ENCODE measurements around the gene DAGLB.
A peak's percentile ranks its signal among the peaks of the same experiment; 100 is the strongest.
"Not testable (repeated sequence)": the region's sequence is repeated elsewhere in the genome, so short reads cannot be mapped to it uniquely, and the experiment has no call there.

DAGLB gene

DNA sequence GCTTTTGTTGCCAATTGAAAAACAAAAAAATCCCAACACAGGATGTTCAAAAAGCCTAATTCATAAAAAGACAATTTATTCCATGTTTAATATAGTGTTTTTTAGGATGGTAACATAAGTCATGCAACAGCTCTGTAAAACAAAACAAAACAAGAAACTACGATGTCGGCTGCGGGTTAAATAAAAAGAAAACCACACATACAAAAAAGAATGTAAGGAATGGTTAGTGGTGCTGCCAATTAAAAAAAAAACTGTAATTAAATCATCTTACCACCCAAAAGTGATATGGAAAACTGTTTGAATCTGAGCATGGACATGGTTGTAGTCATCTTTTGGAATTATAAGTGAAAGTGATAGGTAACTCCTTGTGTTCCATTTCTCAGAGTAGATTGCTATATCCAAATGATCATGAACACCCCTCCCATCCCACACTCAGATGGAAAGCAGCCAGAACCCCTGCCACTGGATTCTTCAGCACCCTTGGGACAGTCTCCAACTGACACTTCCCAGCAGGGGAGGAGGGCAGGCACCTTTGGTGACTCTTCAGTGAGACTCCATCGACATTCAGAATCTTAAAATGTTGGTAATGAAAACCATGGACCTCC lies 14.3 kb upstream of the DAGLB start:
- DNase-seq = no peak

DNA sequence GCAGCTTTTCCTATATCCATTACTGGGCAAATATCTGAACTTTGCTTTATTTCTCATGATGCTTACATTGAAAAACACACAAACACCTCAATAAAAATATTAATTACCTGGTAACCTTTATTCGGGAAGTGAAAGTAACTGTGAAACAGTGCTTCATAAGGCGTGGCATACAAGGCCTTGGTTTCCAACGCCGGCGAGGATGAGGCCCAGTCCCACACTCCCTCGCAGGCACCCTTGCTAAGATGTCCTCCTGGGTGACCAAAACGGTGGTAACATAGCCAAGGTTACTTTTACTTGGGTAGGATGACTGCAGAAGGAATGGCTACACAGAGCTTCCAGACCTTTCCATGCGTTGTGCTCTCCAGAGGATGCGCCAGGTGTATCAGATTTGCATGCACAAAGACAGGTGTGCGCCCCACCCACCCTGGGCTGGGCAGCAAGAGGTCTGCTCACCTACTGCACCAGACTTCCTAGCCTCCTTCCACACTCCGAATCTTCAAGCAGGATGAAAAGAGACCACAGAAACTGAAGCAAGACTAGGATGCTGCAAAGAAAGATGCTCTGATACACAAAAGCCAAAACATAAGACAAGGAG lies 13.3 kb upstream of the DAGLB start:
- DNase-seq = no peak

DNA sequence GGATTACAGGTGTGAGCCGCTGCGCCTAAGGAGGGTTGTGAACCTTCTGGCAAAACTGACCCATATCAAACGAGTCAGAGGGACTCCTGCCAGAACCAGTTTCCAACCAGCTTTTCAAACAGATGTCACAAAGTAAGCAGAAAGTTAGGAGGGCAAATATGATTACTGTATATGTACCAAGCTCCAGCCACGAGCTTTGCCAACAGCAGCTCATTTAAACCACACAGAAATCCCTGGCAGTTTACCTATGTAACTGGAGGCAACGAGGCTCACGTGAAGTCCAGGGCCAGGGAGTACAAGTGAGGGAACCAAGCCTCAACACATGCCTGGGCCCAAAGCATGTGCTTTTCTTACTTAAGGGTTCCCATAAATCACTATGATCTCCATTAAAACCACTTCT lies 12.5 kb upstream of the DAGLB start:
- no peak for DNase-seq

- not testable (repeated sequence) for DNase-seq
Measured at GRCh38 chr7:6458676-6459075, 10.9 kb upstream of the DAGLB start.

DNA sequence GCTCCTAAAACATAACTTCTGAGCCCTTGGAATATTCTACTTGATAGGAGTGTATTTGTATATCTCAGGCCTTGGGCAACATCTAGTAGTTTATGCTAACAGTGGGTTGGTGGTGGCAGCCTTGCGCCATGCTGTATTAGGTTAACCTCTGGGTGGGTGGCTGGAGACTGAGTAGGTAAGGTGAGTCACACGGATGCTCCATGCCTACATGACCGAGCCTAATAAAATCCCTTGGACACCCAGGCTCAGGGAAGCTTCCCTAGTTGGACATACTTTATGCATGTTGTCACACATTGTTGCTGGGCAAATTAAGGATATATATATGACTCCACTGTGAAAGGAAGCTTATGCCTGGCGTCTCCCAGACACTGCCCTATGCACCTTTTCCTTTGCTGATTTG lies 6.0 kb upstream of the DAGLB start:
- DNase-seq = no peak

- DNase-seq = no peak
Measured at GRCh38 chr7:6451224-6451705, 3.5 kb upstream of the DAGLB start.

DNA sequence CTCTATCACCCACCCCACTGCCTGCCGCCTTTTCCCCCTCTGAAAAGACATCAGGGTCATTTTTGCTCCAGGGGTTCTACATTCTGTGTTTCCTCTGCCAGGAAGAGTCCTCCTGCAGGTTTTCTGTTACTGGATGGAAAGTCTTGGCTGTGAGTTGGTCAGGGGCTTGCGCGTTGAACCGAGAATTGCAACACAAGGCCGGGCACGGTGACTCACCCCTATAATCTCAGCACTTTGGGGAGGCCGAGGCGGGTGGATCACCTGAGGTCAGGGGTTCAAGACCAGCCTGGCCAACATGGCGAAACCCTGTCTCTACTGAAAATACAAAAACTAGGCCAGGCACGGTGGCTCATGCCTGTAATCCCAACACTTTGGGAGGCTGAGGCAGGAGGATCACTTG lies 2.8 kb upstream of the DAGLB start:
- not testable (repeated sequence) for DNase-seq

- not testable (repeated sequence) for DNase-seq
Measured at GRCh38 chr7:6449884-6450283, 2.1 kb upstream of the DAGLB start.

GRCh38 chr7:6448943-6449543 lies 1.3 kb upstream of the DAGLB start:
- DNase-seq = no peak

DNA sequence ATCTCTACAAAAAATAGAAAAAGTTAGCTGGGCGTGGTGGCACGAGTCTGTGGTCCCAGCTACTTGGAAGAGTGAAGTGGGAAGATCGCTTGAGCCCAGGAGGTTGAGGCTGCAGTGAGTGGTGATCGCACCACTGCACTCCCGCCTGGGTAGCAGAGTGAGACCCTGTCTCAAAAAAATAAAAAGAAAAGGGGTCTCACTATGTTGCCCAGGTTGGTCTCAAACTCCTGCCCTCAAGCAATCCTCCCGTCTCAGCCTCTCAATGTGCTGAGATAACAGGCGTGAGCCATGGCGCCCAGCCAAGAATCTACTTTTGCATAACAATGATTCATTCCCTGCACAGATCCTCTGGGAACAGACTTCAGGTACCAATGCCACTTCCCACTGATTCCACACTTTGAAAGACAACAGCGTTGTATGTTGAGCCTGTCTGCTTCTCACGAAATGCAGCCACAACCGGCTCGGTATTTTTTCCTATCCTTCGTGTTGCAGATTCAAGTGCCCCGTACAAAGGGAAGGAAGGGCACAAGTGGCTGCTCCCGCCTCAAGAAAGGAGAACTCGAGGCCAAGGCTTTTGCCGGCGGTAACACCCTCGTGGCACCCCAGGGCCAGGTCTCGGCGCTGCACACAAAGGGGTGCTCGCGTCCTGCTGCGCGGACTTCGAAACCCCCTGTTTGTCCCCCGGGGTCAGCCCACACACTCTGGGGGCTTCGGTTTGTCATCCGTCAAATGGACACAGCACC lies 745 bp downstream of the DAGLB start:
- peak; percentile 24 for DNase-seq

DNA sequence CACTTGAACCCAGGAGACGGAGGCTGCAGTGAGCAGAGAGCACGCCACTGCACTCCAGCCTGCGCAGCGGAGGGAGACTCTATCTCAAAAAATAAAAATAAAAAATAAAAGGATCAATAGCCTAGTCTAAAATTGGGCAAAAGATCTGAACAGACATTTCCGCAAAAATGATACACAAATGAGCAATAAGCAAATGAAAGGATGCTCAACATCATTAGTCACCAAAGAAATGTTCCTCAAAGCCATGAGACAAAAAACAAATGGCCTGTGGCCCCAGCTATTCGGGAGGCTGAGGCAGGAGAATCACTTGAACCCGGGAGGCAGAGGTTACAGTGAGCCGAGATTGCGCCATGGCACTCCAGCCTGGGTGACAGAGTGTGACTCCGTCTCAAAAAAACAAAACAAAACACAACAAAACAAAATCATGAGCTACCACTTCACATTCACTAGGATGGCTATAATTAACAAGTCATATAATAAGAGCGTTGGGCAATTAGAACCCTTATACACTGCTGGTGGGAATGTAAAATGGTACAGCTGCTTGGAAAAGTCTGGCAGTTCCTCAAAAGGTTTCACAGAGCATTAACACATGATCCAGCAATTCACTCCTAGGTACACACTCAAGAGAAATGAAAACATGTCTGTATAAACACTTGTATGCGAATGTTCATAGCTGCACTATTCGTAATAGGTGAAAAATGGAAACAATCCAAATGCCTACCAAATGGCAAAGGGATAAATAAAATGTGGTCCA lies 3.1 kb downstream of the DAGLB start:
- DNase-seq = no peak

DNA sequence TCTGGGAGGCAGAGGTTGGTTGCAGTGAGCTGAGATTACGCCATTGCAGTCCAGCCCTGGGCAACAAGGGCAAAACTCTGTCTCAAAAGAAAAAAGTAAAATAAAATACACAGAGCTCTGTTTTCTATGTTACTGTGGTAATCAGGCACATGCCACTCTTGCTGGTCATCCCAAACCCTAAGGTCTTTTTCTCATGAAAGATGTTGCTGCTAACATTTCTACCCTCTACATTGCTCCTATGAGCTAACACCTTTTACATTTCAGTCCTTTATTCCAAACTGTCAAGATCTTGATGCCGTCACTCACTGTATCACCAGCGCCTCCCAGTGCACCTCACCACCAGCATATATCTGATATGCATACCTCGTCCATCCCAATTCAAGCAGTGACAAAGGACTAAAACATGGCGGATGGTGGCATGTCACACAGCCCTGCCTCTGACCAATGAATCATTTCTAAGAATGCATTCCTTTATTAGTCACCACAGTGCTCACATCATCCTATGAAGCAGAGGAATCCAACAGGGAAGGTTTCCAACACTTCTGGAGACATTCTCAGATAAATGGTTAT lies 4.3 kb downstream of the DAGLB start:
- DNase-seq = no peak

DNA sequence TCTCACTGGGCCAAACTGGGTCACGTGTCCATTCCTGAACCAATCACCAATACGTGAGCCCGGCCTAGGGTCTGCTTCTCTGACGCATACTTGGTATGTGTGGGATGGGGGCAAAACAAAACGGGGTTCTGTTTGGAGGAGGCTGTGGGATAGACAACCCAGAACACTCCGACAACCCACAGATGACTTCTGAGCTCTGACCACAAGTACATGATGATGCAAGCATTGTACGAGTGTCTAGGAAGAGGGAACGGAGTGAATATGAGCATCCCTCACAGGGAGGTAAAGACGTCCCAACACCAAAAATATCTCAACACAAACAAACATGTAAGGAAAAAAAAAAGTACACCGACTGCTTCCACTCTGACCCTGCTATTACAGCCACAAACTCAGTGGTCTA lies 5.6 kb downstream of the DAGLB start:
- no peak for DNase-seq

GRCh38 chr7:6440381-6440780 lies 7.4 kb downstream of the DAGLB start:
- no peak for DNase-seq

DNA sequence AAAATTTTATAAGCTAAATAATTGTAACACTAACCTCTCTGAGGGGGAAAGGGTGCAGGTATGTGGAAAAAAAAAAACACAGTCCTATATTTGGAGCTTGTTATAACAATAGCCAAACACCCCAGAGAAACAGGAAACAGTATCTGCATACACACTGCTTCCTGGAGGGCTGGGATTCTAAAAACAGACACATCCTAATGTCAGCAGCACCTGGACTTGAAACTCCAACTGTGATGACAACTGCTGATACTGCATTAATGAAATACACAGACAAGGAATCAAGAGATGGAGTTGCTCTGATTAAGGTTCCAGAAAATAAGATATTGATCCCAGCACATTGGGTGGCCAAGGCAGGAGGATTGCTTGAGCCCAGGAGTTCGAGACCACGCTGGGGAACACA lies 9.3 kb downstream of the DAGLB start:
- no peak for DNase-seq

GRCh38 chr7:6437251-6437650 lies 10.5 kb downstream of the DAGLB start:
- no peak for DNase-seq

DNA sequence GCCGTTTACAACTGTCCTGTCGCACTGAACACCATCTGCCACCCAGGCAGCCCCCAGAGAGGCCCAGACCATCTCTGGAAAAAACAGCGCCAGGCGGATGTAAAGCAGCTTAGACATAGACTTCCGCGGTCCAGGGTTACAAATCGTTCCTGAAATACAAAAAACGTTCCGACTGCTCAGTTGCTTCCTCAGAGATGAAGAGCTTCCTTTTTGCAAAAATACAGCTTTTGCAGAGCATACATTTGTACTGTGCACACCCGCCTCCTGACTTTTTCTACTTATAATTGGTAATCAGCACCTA lies 11.4 kb downstream of the DAGLB start:
- peak; percentile 9 for DNase-seq

DNA sequence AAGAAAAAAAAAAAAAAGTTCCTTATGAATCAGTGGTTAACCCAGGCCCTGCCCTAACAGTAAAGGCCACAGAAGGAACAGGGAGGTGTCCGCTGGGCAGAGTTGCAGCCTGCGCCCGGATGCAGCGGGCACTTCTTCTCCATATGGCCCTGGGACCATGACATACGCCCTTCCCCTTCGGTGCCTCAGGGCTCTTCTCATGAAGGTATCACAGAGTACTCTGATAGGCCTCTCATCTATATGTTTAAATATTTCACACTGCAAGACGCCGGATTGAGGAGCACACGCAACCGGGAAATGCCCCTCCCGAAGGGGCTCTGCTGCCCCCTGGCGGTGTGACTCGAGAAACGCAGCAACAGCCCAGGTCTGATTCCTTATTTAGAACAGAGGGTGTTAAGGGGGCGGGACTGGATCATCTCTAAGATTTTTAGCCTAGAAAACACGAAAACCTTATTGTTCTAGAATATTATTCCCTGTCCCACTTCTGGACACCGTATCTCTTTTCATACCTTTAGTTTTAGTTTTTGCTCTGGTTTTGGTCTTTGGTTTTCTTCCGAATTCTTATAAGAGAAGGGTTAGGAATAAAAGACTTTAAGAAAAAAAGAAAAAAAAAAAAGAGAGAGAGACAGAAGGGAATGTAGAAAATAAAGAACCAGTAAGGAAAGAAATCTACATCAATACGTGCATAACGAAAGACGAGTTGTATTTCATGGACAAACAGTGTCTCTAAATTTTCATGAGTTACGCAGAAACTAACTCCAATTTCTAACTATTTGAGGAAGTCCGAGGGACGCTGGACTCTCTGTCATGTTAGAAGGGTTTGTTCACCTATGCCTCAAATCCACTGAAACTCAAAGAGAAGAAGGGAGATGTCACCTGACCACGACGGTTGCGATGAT lies 12.0 kb downstream of the DAGLB start:
- DNase-seq = peak; percentile 86

DNA sequence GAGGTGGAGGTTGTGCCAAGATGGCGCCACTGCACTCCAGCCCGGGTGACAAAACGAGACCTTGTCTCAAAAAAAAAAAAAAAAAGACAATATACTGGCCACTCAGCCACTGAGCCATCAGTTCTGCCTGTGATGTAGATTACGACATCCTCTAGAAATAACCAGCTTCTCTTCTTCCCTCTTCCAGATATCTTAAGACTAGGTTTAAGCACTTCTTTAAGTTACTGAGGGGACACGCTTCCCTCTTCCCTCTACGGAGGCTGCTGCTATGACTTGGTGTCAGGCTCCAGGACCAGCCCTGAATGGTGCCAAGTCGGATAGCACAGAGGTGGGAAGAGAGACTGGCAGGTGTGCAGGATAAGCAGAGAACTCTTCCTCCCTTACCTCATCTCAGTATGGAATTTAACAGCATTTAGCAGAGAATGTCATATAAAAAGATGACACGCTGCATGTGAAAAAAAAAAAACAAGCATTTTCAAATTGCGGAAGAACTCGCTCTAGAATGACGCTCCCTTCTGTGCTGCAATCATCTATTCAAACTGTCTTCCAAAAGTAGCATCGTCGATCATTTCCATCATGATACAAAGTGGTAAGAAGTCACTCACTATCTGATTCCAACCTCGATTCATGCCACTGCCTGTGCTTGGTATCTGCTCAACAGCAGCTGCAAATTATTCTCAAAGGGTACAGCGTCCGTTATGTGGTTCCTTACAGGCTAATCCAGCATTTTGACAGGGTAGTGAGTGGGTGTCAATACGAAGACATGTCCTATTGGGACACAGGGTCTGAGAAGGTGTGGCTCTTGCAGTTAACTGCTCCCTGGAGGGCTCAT lies 13.8 kb downstream of the DAGLB start:
- no peak for DNase-seq

DNA sequence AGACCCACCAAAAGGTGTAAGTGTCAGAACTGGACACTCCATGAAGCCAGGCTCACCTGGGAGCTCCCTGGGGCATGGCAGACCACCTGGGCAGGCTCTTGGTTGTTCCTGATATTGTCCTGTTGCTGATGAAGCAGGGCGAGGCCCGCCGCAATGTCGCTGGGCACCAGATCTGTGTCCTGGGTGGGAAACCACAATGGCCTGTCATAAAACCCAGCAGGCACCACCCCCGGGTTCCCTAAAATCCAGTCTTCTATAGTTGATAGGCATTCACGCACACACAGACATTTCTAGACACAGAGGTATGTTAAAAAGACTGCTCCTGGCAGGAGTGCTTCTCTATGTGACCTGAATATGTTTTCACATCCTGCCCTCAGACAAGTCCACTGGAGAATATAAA lies 15.0 kb downstream of the DAGLB start:
- DNase-seq = no peak

- no peak for DNase-seq
Measured at GRCh38 chr7:6430974-6431373, 16.8 kb downstream of the DAGLB start.
